ENCODE data around the gene PROZ.

DNA sequence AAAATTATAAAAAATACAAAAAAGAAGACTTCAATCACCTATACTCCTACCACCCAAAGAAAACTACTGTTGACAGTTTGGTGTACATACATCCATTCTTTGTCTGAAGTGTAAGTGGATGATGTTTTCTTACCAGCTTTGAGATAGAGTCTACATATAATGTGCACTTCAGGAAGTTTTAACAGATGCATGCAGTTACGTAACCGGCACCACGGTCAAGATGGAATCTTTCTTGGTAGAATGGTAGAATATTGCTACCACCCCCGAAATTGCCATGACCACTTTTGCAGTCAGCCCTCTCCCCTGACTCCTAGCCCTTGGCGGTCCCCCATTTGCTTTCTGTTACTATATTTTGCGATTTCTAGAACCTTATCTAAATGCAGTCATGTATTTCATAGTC lies 52.4 kb downstream of the PROZ start:
- TF ChIP-seq CTCF (IDR thresholded peaks at IDR 0.05; ENCODE audit: insufficient read depth, low read length, poor library complexity, severe bottlenecking): no peak
- TF ChIP-seq EZH2phosphoT487 (conservative IDR thresholded peaks at IDR 0.05; ENCODE audit: low read length): no peak
